Vagina (tissue), 2 donors: Measurements from ENCODE around the gene THAP4. TPM values are rescaled to one million over a fixed set of nuclear protein-coding genes. Genes with fewer than 3 reads are reported as not detected.
A peak's percentile ranks its signal among the peaks of the same experiment; 100 is the strongest.
"Not testable (repeated sequence)": the region's sequence is repeated elsewhere in the genome, so short reads cannot be mapped to it uniquely, and the experiment has no call there.

Experiments used
- DNase-seq, 2 donors: peaks; one replicate each; pipeline ENCODE4 v3.0.0-alpha.2; 2017; ENCODE audit errors: extremely low spot score in 2 of 2
- H3K27ac ChIP-seq: fragments of 200-600 bp; sonication (generic); one replicate; pipeline ENCODE4 v1.5.1; 2019
- H3K27me3 ChIP-seq: fragments of 200-600 bp; sonication (generic); one replicate; pipeline ENCODE4 v1.5.1; 2019
- H3K36me3 ChIP-seq, 2 donors: fragments of 200-600 bp; sonication (generic); one replicate each; pipeline ENCODE4 v1.5.1; 2017 to 2019
- H3K4me1 ChIP-seq: fragments of 200-600 bp; sonication (generic); one replicate; pipeline ENCODE4 v1.5.1; 2019
- H3K4me3 ChIP-seq, 2 donors: fragments of 200-600 bp; sonication (generic); 1 replicate in 1 of 2; 2 replicates in 1 of 2; pipeline ENCODE4 v1.5.1; 2016 to 2019
- H3K9me3 ChIP-seq: fragments of 200-600 bp; sonication (generic); one replicate; pipeline ENCODE4 v1.5.1; 2019
- CTCF ChIP-seq, 3 experiments: fragments of 450-650 bp in 2 of 3; fragments of 200-600 bp in 1 of 3; sonication (generic) in 1 of 3; IDR thresholded peaks; one replicate each; pipeline ENCODE4 v1.5.1; 2017 to 2019; ENCODE audit warnings: antibody characterized with exemption in 3 of 3, mild to moderate bottlenecking in 2 of 3, moderate library complexity in 2 of 3
- POLR2A ChIP-seq, 2 donors: fragments of 450-650 bp; IDR thresholded peaks; one replicate each; pipeline ENCODE4 v1.6.1; 2017; ENCODE audit warnings: antibody characterized with exemption in 2 of 2, mild to moderate bottlenecking in 2 of 2, moderate library complexity in 2 of 2
- POLR2AphosphoS5 ChIP-seq, 2 donors: sonication (generic); formaldehyde crosslinking; IDR thresholded peaks; one replicate each; pipeline ENCODE4 v1.9.0; 2017; ENCODE audit warnings: antibody characterized with exemption in 2 of 2, mild to moderate bottlenecking in 2 of 2, low read depth in 1 of 2; ENCODE audit not compliant: insufficient read depth in 1 of 2
- intact Hi-C: fragments of 100-400 bp; cut with DNase I; formaldehyde crosslinking; loops from one replicate; pipeline ENCODE4 v1.15.1; 2023
- total RNA-seq: library from RNA; depleted of rRNA; stranded (reverse); fragments of >200 nt; gene quantifications from one replicate; pipeline ENCODE4 v1.2.3, GENCODE V29; 2016

THAP4 gene
- total RNA-seq, 1 donor from 2014 or later: 44.4 TPM

GRCh38 chr2:241566468-241566867, 70.5 kb downstream of the THAP4 start:
- intact Hi-C loops: no loop called here
- Histone ChIP-seq H3K27me3 (no peaks in the 10 kb centered on the region), H3K4me1 (peaks cover 43% of the 10 kb centered on the region), H3K9me3 (no peaks in the 10 kb centered on the region), H3K4me3 (no peak overlapping the region), H3K36me3 (peaks cover 0 to 2% of the 10 kb centered on the region in 2 donors), H3K27ac (no peak overlapping the region)
- TF ChIP-seq POLR2A (IDR thresholded peaks at IDR 0.05): no peak
- no peak for TF ChIP-seq CTCF (IDR thresholded peaks at IDR 0.05)
- TF ChIP-seq POLR2AphosphoS5 (IDR thresholded peaks at IDR 0.05; ENCODE audit: insufficient read depth in 1 of 2, low read depth in 1 of 2): no peak
- DNase-seq: no peak

- H3K4me3 ChIP-seq, H3K36me3 ChIP-seq, intact Hi-C loops, DNase-seq, H3K27ac ChIP-seq, H3K27me3 ChIP-seq, H3K9me3 ChIP-seq: not testable (repeated sequence)
- peaks cover 47% of the 10 kb centered on the region for H3K4me1 ChIP-seq
Observed at GRCh38 chr2:241566021-241566420, 70.9 kb downstream of the THAP4 start.

GRCh38 chr2:241565411-241565810, 71.5 kb downstream of the THAP4 start:
- intact Hi-C loops: no loop called here
- DNase-seq: no peak
- Histone ChIP-seq H3K9me3 (no peaks in the 10 kb centered on the region), H3K27me3 (no peaks in the 10 kb centered on the region), H3K4me3 (peak overlapping the region in 1 of 2 donors; percentile 23), H3K27ac (peak overlapping the region; percentile 81), H3K36me3 (no peaks in the 10 kb centered on the region), H3K4me1 (peaks cover 53% of the 10 kb centered on the region)
- no peak for TF ChIP-seq POLR2A (IDR thresholded peaks at IDR 0.05)
- TF ChIP-seq CTCF (IDR thresholded peaks at IDR 0.05): no peak
- no peak for TF ChIP-seq POLR2AphosphoS5 (IDR thresholded peaks at IDR 0.05; ENCODE audit: insufficient read depth in 1 of 2, low read depth in 1 of 2)

GRCh38 chr2:241564596-241565410, 72.2 kb downstream of the THAP4 start:
- no peak for DNase-seq
- intact Hi-C loops: no loop called here
- Histone ChIP-seq H3K27ac (peak overlapping the region; percentile 81), H3K4me3 (peak overlapping the region; percentile 12 to 23), H3K27me3 (no peaks in the 10 kb centered on the region), H3K36me3 (no peaks in the 10 kb centered on the region), H3K4me1 (peaks cover 59% of the 10 kb centered on the region), H3K9me3 (no peaks in the 10 kb centered on the region)
- TF ChIP-seq CTCF (IDR thresholded peaks at IDR 0.05) (no peak), POLR2AphosphoS5 (IDR thresholded peaks at IDR 0.05; ENCODE audit: insufficient read depth in 1 of 2, low read depth in 1 of 2) (no peak), POLR2A (IDR thresholded peaks at IDR 0.05) (no peak)

GRCh38 chr2:241563981-241564595, 72.9 kb downstream of the THAP4 start:
- Histone ChIP-seq H3K36me3 (no peaks in the 10 kb centered on the region), H3K9me3 (no peaks in the 10 kb centered on the region), H3K27ac (peak overlapping the region; percentile 81), H3K4me1 (peaks cover 64% of the 10 kb centered on the region), H3K4me3 (peak overlapping the region; percentile 12 to 23), H3K27me3 (no peaks in the 10 kb centered on the region)
- intact Hi-C loops: no loop called here
- DNase-seq: no peak
- no peak for TF ChIP-seq CTCF (IDR thresholded peaks at IDR 0.05)
- TF ChIP-seq POLR2AphosphoS5 (IDR thresholded peaks at IDR 0.05; ENCODE audit: insufficient read depth in 1 of 2, low read depth in 1 of 2): no peak
- no peak for TF ChIP-seq POLR2A (IDR thresholded peaks at IDR 0.05)
